Thoracic aorta (tissue), 2 donors: ENCODE measurements around the gene CCDC187. TPM values are rescaled to one million over a fixed set of nuclear protein-coding genes. Genes with fewer than 3 reads are reported as not detected.

Experiments used
- ATAC-seq: fragments of 150-250 bp; one replicate; pipeline ENCODE4 v1.8.0; 2017; ENCODE audit warnings: low read depth; ENCODE audit not compliant: insufficient number of reproducible peaks, low FRiP score
- DNase-seq: peaks from one replicate; pipeline ENCODE4 v3.0.0-alpha.2; 2020; ENCODE audit warnings: low spot score
- H3K27ac ChIP-seq, 2 donors: fragments of 200-600 bp; sonication (generic); 1 replicate in 1 of 2; 2 replicates in 1 of 2; pipeline ENCODE4 v1.5.1; 2016; ENCODE audit warnings: mild to moderate bottlenecking in 2 of 2, moderate library complexity in 2 of 2
- H3K27me3 ChIP-seq: fragments of 200-600 bp; sonication (generic); replicated peaks from 2 replicates; pipeline ENCODE4 v1.6.0; 2016; ENCODE audit warnings: mild to moderate bottlenecking; ENCODE audit not compliant: insufficient read depth
- H3K36me3 ChIP-seq: fragments of 200-600 bp; sonication (generic); one replicate; pipeline ENCODE4 v1.5.1; 2016
- H3K4me1 ChIP-seq, 2 donors: fragments of 200-600 bp; sonication (generic); 1 replicate in 1 of 2; 2 replicates in 1 of 2; pipeline versions ENCODE4 v1.5.1 to v1.6.0; 2016; ENCODE audit warnings: low read depth in 2 of 2, mild to moderate bottlenecking in 1 of 2; ENCODE audit not compliant: control insufficient read depth in 1 of 2
- H3K4me3 ChIP-seq: fragments of 200-600 bp; sonication (generic); 2 replicates; pipeline ENCODE4 v1.5.1; 2016; ENCODE audit warnings: mild to moderate bottlenecking
- H3K9me3 ChIP-seq: fragments of 200-600 bp; sonication (generic); 2 replicates; pipeline ENCODE4 v1.5.1; 2016
- total RNA-seq, 2 donors: library from RNA; depleted of rRNA; stranded (reverse); fragments of >200 nt; gene quantifications; one replicate each; pipeline versions ENCODE4 v1.1.0 to v1.2.3, GENCODE V29; 2016
- TF ChIP-seq, protein P1 (sequence below): fragments of 200-600 bp; sonication (generic); IDR thresholded peaks from one replicate; pipeline ENCODE4 v1.5.1; 2019; ENCODE audit warnings: antibody characterized with exemption

The CCDC187 gene
- total RNA-seq, 2 donors from 2014 or later: not detected

DNA sequence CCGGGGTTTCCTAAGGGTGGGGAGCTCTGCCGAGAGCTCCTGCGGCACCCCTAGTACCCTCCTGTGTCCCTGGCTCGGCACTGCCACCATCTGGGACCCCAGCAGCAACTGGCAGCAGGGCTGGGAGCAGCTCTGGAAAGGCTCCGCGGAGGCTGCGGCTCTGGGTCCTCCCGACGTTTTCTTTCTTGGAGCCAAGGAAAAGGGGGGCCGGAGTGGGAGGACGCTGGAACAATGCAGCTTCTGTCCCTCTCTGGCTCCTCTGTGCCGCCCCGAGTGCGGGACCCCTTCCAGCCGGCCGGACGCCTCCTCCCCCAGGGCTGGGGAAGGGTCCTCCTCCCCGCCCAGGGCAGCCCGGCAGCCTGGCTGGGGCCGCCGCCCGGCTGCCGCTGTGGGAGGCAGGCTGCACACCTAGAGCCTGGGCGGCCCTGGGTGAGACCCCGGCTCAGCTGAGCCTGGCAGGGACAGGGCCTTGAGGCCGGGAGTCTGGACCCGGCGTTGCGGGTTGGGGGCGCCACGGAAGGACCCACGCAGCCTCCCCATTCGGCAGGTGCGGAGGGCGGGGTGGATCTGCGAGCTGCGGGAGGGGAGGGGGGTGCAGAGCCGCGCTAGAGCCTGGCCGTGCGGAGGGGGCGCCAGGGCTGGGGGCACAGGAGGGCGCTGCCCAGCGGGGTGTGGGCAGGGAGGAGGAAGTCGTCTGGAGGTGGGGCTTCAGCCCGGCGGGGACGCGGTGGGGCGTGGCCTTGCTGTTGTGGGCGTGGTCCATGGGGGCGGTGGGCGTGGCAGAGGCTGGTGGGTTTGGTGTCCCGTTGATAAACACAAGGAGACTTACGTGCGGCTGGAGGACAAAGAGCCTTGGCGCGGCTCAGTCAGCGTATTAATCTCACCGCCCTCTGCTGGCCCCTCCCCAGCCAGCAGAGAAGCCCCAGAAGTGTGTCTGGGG, 38.6 kb upstream of the CCDC187 start:
- Histone ChIP-seq H3K4me1 (peaks cover 4 to 40% of the 10 kb centered on the region in 2 donors), H3K36me3 (peaks cover 12% of the 10 kb centered on the region), H3K4me3 (peak overlapping the region; percentile 71), H3K9me3 (no peaks in the 10 kb centered on the region), H3K27ac (peak overlapping the region in 1 of 2 donors; percentile 5), H3K27me3 (no peaks in the 10 kb centered on the region)
- TF ChIP-seq, protein P1, sequence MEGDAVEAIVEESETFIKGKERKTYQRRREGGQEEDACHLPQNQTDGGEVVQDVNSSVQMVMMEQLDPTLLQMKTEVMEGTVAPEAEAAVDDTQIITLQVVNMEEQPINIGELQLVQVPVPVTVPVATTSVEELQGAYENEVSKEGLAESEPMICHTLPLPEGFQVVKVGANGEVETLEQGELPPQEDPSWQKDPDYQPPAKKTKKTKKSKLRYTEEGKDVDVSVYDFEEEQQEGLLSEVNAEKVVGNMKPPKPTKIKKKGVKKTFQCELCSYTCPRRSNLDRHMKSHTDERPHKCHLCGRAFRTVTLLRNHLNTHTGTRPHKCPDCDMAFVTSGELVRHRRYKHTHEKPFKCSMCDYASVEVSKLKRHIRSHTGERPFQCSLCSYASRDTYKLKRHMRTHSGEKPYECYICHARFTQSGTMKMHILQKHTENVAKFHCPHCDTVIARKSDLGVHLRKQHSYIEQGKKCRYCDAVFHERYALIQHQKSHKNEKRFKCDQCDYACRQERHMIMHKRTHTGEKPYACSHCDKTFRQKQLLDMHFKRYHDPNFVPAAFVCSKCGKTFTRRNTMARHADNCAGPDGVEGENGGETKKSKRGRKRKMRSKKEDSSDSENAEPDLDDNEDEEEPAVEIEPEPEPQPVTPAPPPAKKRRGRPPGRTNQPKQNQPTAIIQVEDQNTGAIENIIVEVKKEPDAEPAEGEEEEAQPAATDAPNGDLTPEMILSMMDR: no peak
- DNase-seq: no peak
- ATAC-seq: no peak

- H3K9me3 ChIP-seq: no peaks in the 10 kb centered on the region
- peaks cover 18% of the 10 kb centered on the region for H3K36me3 ChIP-seq
- TF ChIP-seq, protein P1: no peak
- ATAC-seq (no peak), DNase-seq (no peak)
- H3K27ac ChIP-seq: no peak overlapping the region
- no peak overlapping the region for H3K4me3 ChIP-seq
- H3K4me1 ChIP-seq: peaks cover 4 to 35% of the 10 kb centered on the region in 2 donors
- no peaks in the 10 kb centered on the region for H3K27me3 ChIP-seq
These were observed 37.9 kb upstream of the CCDC187 start for GRCh38 chr9:136341769-136342168.

GRCh38 chr9:136341042-136341655, 37.3 kb upstream of the CCDC187 start:
- Histone ChIP-seq H3K9me3 (no peaks in the 10 kb centered on the region), H3K4me1 (peaks cover 3 to 29% of the 10 kb centered on the region in 2 donors), H3K27ac (no peak overlapping the region), H3K27me3 (no peaks in the 10 kb centered on the region), H3K4me3 (no peak overlapping the region), H3K36me3 (peaks cover 25% of the 10 kb centered on the region)
- TF ChIP-seq, protein P1: no peak
- no peak for ATAC-seq
- DNase-seq: no peak

- no peak overlapping the region for H3K4me3 ChIP-seq
- no peak for DNase-seq
These were observed 36.6 kb upstream of the CCDC187 start for GRCh38 chr9:136340356-136341041.

More at GRCh38 chr9:136340356-136341041, 36.6 kb upstream of the CCDC187 start:
- TF ChIP-seq, protein P1: no peak
- Histone ChIP-seq H3K36me3 (peaks cover 28% of the 10 kb centered on the region), H3K9me3 (no peaks in the 10 kb centered on the region), H3K4me1 (peaks cover 0 to 24% of the 10 kb centered on the region in 2 donors), H3K27ac (no peak overlapping the region), H3K27me3 (no peaks in the 10 kb centered on the region)
- ATAC-seq: no peak
